Stimulated activated CD8-positive, alpha-beta memory T cell treated with anti-CD3 and anti-CD28 coated beads, Interleukin-7, amount 100 ng/mL, for 48 hours (primary cell): Measurements from ENCODE around the gene PYY.
"Not testable (repeated sequence)": the region's sequence is repeated elsewhere in the genome, so short reads cannot be mapped to it uniquely, and the experiment has no call there.

Experiments used
- DNase-seq, 2 donors: peaks; one replicate each; pipeline ENCODE4 v3.0.0-alpha.2; 2020; ENCODE audit warnings: low read depth in 1 of 2; ENCODE audit errors: extremely low read depth in 1 of 2

Gene PYY

DNA sequence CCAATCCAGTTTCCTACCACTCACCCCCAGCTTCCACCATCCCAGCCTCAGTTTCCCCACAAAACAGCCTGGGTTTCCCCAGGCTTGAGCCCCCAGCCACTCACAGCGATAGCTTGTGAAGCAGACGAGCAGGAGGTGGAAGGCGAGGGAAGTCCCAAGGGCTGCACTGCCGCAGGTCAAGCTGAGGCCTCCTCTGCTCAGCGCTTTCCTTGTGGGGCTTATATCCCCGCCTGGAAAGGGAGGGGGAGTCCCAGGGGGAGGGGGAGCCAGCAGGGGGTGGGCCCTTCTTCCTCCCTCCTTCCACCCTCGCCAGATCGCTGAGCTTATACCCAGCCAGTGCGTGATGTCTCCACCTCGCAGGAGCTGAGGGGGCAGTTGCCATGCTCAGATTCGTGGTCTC lies at the start of gene PYY:
TSS of gene PYY (minus strand) at position 195 of the 400 bp plus-strand sequence. CDS start 457 bp downstream, outside the sequence.
- DNase-seq, result no peak

DNA sequence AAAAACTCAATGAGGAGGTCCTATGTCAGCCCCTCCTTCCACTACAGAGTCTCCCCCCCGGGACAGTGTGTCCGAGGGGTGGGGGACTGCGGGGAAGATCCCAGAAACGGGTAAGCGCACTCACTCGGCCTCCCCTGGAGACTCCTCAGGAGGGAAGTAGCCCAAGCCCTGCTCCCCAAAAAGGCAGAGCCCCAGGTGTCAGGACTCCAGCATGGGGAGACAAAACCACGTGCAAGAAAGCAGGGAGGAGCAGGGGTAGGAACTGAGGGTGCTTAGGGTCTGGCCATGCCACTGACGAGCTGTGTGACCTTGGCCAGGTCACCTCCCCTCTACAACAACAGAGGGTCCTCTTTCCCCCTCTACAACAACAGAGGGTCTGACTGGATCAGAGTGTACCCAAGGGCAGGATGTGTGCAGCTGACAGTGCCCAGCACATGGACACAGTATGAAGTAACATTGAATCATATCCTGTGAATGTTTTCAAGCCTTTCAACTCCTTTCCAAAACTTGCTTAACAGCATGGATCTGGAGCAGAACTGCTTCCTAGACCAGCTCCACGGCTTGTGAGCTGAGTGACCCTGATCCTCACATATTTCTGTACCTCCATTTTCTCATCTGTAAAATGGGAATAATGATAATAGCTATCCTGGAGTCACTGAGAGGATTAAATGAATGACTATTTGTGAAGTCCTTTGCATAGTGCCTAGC lies 48.6 kb upstream of the PYY start:
- no peak for DNase-seq

DNA sequence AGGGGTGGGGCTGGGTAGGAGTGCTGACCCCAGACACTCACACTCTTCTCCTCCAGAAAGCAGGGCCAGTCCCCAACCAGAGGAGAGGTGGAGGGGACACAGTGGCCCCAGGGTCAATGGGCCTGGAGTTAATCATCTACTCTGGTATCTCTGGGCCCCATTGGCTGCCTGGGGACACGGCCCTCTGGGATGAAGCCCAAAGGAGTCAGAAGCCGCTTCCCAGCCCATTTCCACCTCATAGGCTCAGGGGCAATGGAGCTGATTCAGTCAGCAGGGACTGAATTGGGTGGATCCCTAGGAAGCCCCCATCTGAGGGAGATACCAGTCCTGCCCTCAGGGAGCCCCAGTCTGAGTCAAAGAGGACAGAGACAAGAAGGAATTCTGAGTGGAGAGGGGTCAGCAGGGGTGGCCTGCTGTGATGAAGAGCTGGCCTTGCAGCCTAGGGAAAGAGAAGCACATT lies 47.8 kb upstream of the PYY start:
- no peak for DNase-seq

DNA sequence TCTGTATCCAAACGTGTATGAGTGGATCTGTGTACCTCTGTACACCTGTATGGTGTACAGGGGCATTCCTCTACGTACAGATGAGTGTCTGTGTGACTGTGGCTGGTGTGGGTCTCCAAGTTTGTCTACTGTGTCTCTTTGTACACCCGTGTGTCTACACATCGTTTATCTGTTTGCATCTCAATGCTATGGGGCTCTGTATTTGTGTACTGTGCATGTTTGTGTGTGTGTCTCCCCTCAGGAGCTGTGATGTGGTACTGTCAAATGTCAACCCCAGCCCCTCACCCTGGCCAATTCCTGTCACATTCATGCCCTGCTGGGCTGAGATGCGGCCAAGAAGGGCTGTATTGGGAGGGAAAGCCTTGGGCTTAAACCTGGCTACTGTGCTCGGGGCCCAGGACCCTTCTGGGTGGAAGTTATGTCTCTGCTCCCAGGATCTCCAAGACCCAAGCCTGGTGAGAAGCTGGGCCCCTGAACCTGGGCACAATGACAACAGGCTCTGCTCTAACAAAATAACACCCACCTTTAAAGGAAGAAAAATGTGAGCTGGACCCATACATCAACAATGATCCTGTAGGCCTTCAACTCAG lies 47.2 kb upstream of the PYY start:
- no peak for DNase-seq

DNA sequence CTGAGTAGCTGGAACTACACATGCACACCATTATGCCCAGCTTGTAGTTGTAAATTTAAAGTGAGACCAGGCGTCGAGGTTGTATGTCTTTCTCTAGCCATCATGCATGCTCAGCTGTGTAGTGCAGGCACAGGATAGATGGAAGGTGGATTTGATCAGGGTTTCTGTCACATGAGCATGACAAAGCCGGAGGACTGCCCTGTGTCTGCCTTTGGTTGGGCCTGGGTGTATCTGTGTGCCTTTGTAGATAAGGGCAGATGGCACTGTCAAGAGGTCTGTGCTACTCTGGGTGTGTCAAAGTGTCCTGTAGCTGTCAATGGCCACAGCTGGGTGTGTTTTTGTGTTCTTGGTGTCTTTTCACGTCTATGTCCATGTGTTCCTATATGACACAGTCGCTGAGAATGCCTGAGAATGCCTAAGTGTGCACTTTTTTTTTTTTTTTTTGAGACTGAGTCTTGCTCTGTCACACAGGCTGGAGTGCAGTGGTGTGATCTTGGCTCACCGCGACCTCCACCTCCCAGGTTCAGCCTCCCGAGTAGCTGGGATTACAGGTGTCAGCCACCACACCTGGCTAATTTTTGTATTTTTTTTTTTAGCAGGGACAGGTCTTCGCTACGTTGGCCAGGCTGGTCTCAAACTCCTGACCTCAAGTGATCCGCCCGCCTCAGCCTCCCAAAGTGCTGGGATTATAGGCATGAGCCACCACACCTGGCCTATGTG lies 46.6 kb upstream of the PYY start:
- DNase-seq, result no peak

DNA sequence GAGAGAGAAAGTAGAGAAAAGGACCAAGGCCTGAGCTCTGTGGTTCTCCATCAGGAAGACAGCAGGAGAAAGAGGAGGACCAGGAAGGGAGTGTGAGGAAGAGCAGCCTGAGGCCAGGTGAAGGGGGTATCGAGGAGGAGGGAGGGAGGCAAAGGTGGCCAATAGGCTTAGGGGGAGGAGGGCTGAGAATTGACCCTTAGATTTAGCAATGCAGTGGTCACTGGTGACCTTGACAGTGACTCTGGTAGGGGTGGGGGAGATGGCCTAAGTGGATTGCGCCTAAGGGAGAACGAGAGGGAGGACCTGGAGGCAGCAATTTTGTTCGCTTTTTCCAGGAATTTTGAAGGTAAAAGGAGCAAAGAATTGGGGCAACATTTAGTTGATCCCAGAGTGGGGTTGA lies 45.3 kb upstream of the PYY start:
- no peak for DNase-seq

DNA sequence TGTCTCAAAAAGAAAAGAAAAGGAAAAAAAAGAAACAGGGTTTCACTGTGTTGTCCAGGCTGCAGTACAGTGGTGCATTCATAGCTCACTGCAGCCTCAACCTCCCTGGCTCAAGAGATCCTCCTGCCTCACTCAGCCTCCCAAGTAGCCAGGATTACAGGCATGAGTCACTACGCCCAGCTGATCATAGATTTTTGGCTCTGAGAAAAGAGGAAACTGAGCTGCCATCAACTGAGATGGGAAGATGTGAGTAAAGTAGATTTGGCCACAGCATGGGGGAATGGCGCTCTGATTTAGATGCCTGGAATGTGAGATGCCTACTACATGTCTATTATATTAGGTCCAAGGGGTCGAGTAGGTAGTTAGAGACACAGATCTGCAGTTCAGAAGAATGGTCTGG lies 44.8 kb upstream of the PYY start:
- DNase-seq, result no peak

DNA sequence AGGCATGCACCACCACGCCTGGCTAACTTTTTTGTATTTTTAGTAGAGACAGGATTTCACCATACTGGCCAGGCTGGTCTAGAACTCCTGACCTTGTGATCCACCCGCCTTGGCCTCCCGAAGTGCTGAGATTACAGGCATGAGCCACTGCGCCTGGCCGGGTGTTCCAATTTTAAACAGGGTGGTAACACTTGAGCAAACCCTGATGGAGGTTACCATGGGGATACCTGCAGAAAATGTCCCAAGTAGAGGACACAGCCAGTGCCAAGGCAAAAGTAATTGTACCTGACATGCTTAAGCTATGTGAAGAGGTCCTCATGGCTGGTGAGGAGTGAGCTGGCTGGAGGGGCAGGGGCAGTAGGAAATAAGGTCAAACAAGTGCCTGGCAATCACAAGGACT lies 43.4 kb upstream of the PYY start:
- DNase-seq, result not testable (repeated sequence)

DNA sequence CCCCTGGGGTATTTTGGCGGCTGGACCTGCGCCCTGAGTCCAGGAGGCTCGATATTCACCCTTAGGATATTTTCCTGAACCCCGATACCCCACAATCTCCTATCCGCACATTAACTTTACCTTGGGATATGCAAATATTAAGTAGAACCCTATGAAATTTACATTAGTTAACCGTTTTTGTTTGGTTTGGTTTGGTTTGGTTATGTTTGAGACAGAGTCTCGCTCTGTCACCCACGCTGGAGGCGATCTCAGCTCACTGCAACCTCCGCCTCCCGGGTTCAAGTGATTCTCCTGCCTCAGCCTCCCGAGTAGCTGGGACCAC lies 41.4 kb upstream of the PYY start:
- DNase-seq, result no peak

DNA sequence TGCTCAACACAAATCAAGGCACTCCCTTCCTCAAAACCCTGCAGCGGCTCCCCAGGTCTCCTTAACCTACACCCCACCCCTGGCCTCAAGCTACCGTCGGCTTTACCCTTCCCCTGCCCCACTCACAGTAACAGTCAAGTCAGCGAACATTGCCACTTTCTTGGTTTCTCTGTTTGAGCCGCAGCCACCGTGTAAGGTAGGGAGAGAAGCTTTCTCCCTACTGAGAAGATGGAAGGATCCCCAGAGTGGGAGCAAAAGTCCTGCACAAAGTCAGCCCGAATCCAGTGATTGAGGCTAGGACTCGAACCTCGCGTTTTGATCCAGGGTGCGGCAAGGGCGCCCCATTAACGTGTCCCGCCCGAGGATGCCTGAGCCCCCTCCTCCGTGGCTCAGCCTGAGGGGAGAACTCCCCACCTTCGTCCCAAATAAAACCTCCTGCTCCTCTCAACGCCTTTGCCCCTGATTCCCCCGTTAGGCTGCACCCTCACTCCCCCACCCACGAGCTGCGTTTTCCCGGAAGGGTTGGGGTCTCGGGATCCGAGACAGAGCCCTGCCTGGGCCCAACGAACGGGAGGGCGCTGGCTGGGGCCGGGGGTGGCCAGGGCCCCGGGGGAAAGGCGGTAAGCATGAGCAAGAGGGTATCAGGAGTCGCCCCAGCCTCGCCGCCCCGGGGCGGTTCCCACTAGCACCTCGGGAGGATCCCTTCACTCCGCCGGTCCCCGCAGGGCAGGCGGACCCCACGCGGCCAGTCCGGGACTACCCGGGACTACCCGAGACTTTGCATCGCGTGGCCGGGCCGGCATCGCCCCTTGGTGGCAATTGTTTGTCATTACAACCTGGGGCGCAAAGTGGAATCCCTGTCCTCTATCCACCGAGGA lies 40.8 kb upstream of the PYY start:
- peak in 1 of 2 donors; percentile 37 for DNase-seq

DNA sequence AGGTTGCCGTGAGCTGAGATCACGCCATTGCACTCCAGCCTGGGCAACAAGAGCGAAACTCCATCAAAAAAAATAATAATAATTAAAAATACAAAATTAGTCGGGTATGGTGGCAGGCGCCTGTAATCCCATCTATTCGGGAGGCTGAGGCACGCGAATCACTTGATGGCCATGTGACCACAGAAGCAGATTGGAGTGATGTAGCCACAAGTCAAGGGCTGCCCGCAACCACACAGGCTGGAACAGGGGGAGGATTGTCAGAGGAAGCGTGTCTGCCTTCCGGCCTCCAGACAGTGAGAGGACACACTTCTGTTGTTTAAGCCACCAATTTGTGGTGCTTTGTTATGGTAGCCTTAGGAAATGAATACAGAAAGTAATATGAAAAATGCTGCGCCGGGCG lies 38.9 kb upstream of the PYY start:
- DNase-seq, result no peak

DNA sequence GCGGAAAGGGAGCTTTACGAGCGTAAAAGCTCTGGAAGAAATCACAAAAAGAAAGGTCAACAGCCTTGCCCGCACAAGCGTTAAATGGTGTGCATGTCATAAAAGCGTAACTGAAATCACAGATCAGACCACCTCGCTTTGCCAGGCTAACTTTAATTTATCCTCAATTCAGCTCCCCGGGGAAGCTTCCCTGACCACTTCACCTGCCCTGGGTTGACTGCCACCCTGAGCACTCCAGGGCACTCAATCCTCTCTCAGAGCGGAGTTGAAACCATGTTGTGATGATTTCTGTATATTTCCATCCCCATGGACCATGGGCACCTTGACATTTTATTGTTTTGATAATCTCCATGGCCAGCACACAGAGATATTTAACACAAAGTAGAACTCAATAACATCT lies 34.6 kb upstream of the PYY start:
- no peak for DNase-seq

DNA sequence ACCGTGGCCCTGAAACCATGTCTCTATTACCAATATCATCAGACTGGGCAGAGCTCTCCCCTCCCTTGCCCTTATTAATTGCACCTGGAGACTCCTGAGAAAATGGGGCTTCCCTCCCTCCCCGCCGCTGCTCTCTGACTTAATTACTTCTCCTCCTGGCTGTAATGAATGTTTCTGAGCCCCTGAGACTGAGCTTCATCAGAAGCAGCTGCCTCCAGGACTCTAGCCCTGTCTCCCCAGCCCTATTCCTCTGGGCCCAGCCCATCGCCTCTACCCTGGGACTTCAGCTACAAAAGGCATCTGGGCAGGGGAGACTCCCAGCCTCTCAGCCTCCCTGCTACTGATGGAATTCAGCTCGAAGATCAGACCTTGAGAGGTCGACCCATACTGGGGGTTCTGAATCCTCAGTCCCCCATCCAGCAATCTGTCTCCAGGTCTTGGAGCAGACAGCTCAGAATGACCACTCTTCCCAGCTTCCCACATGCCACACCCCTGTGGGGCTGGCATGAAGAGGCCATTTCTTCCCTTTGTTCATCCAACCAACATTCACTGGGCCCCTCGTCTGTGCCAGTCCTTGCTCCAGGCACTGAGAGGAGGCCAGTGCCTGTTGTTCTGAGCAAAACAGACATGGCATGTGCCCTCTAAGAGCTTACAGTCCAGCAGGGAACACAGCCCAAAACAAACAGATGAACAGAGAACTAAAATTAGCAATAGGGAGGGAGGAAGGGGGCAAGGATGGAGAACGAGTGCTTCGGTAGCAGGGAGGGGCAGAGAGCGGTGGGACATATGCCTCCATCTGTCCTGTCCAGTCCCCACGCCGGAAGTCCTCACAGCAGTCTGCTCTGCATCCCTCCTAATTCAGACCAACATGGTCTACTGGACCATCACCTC lies 33.6 kb upstream of the PYY start:
- DNase-seq, result no peak

DNA sequence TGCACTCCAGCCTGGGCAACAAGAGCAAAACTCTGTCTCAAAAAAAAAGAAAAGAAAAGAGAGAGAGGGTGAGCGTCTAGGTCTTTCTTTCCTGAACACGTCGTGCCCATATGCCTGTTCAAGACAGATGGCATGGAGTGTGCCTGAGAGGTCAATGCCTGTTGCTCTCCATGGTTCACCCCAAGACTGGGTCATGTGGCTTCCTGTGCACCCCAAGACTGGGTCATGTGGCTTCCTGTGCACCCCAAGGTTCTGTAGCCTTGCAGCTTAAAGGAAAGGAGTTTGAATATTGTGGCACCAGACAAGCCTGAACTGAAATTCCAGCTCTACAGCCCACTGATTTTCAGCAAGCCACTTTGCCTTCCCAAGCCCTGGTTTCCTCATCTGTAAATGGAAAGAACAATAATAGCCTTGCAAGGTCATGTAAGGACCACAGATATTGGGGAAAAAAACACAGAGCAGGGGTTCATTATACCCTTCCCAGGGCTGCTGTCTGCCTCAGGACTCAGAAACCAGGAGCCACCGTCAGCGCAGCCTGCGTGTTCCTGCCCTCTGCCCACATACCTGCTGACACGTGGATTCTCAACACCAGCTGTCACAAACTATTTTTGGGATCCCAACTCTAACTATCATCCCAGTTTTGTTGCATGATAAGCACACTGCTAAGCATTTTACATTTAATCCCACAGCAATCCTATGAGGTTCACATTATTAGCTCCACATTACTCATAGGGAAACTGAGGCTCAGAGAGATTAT lies 32.7 kb upstream of the PYY start:
- DNase-seq, result no peak

DNA sequence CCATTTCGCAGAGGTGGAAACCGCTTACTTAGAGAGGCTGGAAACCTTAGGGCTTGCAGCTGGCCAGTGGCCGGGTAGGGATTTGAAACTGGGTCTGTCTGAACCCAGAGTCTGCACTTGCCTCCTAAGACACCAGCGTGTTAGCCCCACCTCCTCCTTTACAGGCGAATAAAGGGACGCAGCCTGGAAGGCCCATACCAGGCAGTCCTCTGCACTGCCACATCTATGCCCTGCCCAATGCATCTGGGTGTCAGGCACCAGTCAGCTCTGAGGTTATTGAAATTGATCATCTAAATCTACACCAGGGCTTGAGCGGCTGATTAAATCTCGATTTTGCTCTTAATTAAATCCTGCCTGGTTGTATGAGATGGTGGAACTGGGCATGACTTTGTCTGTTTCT lies 30.8 kb upstream of the PYY start:
- DNase-seq, result no peak

DNA sequence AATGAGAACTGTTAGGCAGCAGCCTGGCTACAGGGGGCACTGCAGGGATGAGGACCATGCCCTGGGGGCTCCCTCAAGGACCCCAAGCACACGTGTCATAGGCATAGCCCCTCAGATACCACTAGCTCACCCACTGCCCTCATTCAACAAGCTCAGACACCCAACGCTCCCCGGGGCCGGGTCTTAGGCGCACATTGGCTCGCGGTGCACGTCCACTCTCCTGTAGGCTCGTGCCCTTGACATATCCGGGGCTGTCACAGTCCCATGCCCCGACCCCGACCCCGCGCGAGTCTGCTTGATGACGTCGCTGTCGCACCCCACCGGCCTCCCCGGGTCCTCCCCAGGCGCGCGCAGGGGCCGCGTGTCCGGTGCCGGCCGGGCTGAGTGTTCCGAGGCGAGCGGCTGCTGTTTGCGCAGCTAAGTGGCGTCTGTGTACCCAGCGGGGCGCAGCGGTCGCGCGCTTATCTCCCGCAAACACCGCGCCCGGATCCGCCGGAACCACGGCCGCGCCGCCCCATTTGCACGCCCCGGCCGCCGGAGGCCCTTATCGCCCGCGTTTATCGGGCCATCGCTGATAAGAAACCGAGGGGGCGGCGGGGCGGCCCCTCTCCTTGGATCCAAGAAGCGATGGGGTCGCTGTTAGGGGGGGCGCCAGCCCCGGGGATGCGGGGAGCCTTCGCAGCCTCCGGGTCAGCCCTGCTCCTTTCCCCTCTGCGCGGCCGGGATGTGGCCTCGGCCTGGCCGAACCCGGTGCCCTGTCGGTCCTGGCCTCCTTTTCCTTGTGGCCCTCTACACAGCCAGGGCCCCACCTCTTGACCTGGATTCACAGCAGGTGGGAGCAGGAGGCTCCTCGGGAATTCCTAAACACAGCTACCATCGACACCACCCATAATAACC lies 30.0 kb upstream of the PYY start:
- no peak for DNase-seq

DNA sequence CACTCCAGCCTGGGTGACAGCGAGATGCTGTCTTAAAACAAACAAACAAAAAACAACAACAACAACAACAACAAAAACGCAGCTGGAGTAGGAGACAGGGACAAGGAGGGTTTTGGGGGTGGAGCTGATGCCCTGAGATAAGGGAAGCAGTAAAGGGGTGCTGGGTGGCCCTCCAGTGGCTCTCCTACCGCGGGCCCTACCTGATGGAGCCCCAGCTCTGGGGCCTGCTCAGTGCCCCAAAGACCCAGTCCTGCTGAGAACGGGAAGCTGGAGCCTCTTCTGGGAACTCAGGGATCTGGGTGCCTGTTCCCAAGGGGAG lies 29.4 kb upstream of the PYY start:
- no peak for DNase-seq

DNA sequence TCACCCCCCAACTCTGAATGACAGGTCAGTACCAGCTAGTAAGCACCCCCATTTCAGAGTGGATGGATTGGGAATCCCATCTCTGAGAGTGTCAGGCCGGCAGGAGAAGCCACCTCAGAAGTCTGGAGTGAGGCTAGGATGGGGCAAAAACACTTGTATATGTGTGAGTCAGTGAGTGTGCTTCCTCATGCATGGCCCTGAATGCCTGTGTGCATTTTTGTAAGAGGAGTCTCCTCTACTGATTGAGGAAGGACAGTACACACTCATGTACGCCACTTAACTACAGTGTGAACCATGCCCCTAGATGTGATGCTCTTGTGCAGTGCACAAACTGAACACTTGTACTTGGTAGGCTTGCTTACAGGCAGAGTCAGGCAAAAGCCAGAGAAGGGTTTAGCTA lies 28.4 kb upstream of the PYY start:
- DNase-seq, result no peak

DNA sequence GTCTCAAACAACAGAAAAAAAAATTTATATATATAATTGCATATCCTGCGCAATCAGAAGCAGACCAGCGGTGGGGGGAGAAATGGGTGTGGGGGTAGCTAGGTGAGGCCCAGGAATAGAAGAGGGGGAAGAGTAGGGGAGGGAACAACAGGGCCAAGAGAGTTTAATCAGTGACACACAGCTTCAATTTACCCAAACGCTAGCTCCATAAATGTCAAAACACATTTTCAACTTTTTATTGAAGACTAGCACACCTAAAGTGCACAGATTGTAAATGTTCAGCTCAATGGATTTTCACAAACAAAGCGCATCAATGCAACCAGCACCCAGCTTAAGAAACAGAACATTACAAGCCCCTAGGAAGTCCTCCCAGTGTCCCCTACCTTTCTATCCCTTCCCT lies 25.9 kb upstream of the PYY start:
- no peak for DNase-seq
